ENCODE results near the gene KLHDC8A.

DNA sequence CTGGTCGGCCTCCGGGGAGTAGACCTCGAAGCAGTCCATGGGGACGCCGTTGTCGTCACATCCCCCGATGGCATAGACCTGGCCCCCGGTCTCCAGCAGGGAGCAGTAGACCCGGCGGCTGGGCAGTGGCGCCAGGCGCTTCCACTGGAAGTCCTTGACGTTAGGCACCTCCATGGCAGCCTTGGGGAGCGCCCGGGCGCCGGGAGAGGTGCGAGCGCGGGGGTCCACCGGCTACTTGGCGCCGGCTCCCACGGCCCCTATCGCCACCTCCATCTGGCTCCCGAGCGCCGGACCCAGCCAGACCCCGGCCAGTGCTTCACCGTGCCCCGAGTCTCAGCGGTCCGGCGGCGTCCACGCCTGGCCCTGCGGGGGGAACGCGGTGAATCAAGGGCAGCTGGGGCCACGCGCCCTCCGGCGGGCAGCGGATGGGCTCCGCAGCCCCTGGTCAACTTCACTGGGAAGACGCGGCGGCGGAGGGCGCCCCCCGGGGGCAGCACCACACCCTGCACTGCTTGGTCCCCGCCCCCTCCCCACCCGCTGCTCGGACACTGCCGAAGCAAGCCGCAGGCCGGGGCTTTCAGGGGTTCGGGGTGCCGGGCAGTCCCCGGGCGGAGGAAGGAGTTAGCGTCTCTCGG is 13.2 kb downstream of the KLHDC8A start:
- TF ChIP-seq POLR2A (IDR thresholded peaks at IDR 0.05) (no peak), POLR2AphosphoS5 (IDR thresholded peaks at IDR 0.05) (no peak)
- TF ChIP-seq, protein P1, sequence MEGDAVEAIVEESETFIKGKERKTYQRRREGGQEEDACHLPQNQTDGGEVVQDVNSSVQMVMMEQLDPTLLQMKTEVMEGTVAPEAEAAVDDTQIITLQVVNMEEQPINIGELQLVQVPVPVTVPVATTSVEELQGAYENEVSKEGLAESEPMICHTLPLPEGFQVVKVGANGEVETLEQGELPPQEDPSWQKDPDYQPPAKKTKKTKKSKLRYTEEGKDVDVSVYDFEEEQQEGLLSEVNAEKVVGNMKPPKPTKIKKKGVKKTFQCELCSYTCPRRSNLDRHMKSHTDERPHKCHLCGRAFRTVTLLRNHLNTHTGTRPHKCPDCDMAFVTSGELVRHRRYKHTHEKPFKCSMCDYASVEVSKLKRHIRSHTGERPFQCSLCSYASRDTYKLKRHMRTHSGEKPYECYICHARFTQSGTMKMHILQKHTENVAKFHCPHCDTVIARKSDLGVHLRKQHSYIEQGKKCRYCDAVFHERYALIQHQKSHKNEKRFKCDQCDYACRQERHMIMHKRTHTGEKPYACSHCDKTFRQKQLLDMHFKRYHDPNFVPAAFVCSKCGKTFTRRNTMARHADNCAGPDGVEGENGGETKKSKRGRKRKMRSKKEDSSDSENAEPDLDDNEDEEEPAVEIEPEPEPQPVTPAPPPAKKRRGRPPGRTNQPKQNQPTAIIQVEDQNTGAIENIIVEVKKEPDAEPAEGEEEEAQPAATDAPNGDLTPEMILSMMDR (IDR thresholded peaks at IDR 0.05), result no peak

All from prostate gland (tissue), 2 donors.